ENCODE measurements around the gene NFE2L2.
"Not testable (repeated sequence)": the region's sequence is repeated elsewhere in the genome, so short reads cannot be mapped to it uniquely, and the experiment has no call there.

Gene NFE2L2

GRCh38 chr2:177188482-177189469 lies 75.8 kb downstream of the NFE2L2 start:
- DNase-seq = no peak

GRCh38 chr2:177187631-177188312 lies 76.8 kb downstream of the NFE2L2 start:
- DNase-seq = peak; percentile 38

DNA sequence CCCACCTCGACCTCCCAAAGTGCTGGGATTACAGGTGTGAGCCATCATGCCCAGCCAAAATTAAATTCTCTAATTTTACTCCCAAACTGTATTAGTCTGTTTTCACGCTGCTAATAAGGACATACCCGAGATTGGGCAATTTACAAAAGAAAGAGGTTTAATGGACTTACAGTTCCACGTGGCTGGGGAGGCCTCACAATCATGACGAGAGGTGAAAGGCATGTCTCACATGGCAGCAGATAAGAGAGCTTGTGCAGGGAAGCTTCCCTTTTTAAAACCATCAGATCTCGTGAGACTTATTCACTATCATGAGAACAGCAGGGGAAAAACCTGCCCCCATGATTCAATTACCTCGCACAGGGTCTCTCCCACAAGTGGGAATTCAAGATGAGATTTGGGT lies 78.5 kb downstream of the NFE2L2 start:
- not testable (repeated sequence) for DNase-seq

GRCh38 chr2:177184606-177185005 lies 79.9 kb downstream of the NFE2L2 start:
- DNase-seq = no peak

- no peak for DNase-seq
These were observed 80.7 kb downstream of the NFE2L2 start for GRCh38 chr2:177183860-177184259.

Measured in NCI-H2227 treated with DMSO at 0.1 percent for 48 hours (cell line).